OCI-LY3 (cell line): Measurements from ENCODE around the gene CLEC17A.

Experiments used
- CTCF ChIP-seq: fragments of 200-600, 300-600 bp; sonication (generic); IDR thresholded peaks from 2 replicates; pipeline ENCODE4 v1.5.1; 2014; ENCODE audit warnings: antibody characterized with exemption, low read length, low read depth
- EZH2phosphoT487 ChIP-seq: fragments of 200-600 bp; shearing (Covaris generic); IDR thresholded peaks from 2 replicates; pipeline ENCODE4 v1.6.1; 2018; ENCODE audit warnings: antibody characterized with exemption, mixed run types, low read depth

GRCh38 chr19:14650161-14650560, 67.3 kb downstream of the CLEC17A start:
- no peak for TF ChIP-seq CTCF
- TF ChIP-seq EZH2phosphoT487, result no peak
